B cell (primary cell): Measurements from ENCODE around the gene TRPV5. TPM values are rescaled to one million over a fixed set of nuclear protein-coding genes. Genes with fewer than 3 reads are reported as not detected.

Experiments
- ATAC-seq: fragments of 200-7000 bp; cut with Tn5 transposase; one replicate; pipeline ENCODE4 v1.10.0; 2021; ENCODE audit warnings: low read depth, mild to moderate bottlenecking, moderate number of reproducible peaks, moderate library complexity
- CTCF ChIA-PET: fragments of 350-600 bp; sonication (Branson Sonifier 250); formaldehyde crosslinking; loops from one replicate; lab custom pipeline; 2021; ENCODE audit warnings: antibody characterized with exemption, inconsistent platforms; lab: Charles Lee
- POLR2A ChIA-PET: fragments of 350-600 bp; sonication (Branson Sonifier 250); formaldehyde crosslinking; loops from one replicate; lab custom pipeline; 2021; ENCODE audit warnings: antibody characterized with exemption; lab: Charles Lee
- DNase-seq: peaks from one replicate; pipeline ENCODE4 v3.0.0; 2013
- H2AFZ ChIP-seq: 2 replicates; pipeline ENCODE4 v1.6.1; 2012; ENCODE audit warnings: mild to moderate bottlenecking, low read depth, low read length; ENCODE audit not compliant: insufficient read depth, poor library complexity, severe bottlenecking
- H3K27ac ChIP-seq, 2 donors: 1 replicate in 1 of 2; 2 replicates in 1 of 2; pipeline ENCODE4 v1.5.1; 2012 to 2013; ENCODE audit warnings: low read length in 2 of 2, mild to moderate bottlenecking in 2 of 2, moderate library complexity in 1 of 2
- H3K27me3 ChIP-seq, 4 experiments: fragments of 200-600 bp in 1 of 4; sonication (generic) in 1 of 4; replicated peaks in 1 of 4; 1 replicate in 2 of 4; 2 replicates in 2 of 4; pipeline versions ENCODE4 v1.6.1 to v1.7.0; 2013 to 2016; ENCODE audit warnings: low read length in 3 of 4, mild to moderate bottlenecking in 2 of 4, mixed read lengths in 1 of 4, moderate library complexity in 1 of 4; ENCODE audit not compliant: insufficient read depth in 4 of 4, control insufficient read depth in 3 of 4; ENCODE audit errors: control extremely low read depth in 1 of 4
- H3K36me3 ChIP-seq, 2 experiments: replicated peaks in 1 of 2; 1 replicate in 1 of 2; 2 replicates in 1 of 2; pipeline versions ENCODE4 v1.6.1 to v1.7.1; 2013; ENCODE audit warnings: low read length in 1 of 2; ENCODE audit not compliant: insufficient read depth in 2 of 2, control insufficient read depth in 1 of 2; ENCODE audit errors: control extremely low read depth in 1 of 2, extremely low read depth in 1 of 2
- H3K4me1 ChIP-seq, 2 donors: fragments of 200-600 bp in 1 of 2; sonication (generic) in 1 of 2; 1 replicate in 1 of 2; 2 replicates in 1 of 2; pipeline versions ENCODE4 v1.5.1 to v1.6.1; 2013 to 2017; ENCODE audit warnings: low read length in 2 of 2; ENCODE audit not compliant: control insufficient read depth in 2 of 2, insufficient read depth in 2 of 2
- H3K4me2 ChIP-seq: replicated peaks from 2 replicates; pipeline ENCODE3; 2012; ENCODE audit warnings: mild to moderate bottlenecking, low read depth, low read length; ENCODE audit not compliant: poor library complexity, severe bottlenecking
- H3K4me3 ChIP-seq, 5 experiments: fragments of 200-600 bp in 1 of 5; sonication (generic) in 1 of 5; 1 replicate in 3 of 5; 2 replicates in 2 of 5; pipeline versions ENCODE4 v1.5.1 to v1.7.0; 2011 to 2016; ENCODE audit warnings: low read length in 4 of 5, mild to moderate bottlenecking in 4 of 5, low read depth in 2 of 5, control low read depth in 1 of 5, moderate library complexity in 1 of 5; ENCODE audit not compliant: insufficient read depth in 1 of 5; ENCODE audit errors: control extremely low read depth in 1 of 5, extremely low read depth in 1 of 5
- H3K79me2 ChIP-seq: fragments of 200-600 bp; sonication (generic); one replicate; pipeline ENCODE4 v1.6.0; 2016; ENCODE audit warnings: low read length; ENCODE audit not compliant: control insufficient read depth, insufficient read depth
- H3K9ac ChIP-seq: fragments of 200-600 bp; sonication (generic); 2 replicates; pipeline ENCODE4 v1.6.1; 2017; ENCODE audit warnings: mild to moderate bottlenecking, low read length, moderate library complexity
- H3K9me3 ChIP-seq, 3 donors: one replicate each; pipeline versions ENCODE4 v1.6.1 to v1.7.1; 2013; ENCODE audit warnings: low read length in 2 of 3; ENCODE audit not compliant: control insufficient read depth in 2 of 3, insufficient read depth in 1 of 3; ENCODE audit errors: control extremely low read depth in 1 of 3
- H4K20me1 ChIP-seq: 2 replicates; pipeline ENCODE4 v1.6.0; 2012; ENCODE audit warnings: mild to moderate bottlenecking, low read length; ENCODE audit not compliant: insufficient read depth, control insufficient read depth, poor library complexity, severe bottlenecking
- H3K27ac Mint-ChIP-seq: one replicate; pipeline ENCODE4 v1.8.0; 2021; ENCODE audit warnings: mixed read lengths
- H3K27me3 Mint-ChIP-seq: one replicate; pipeline ENCODE4 v1.8.0; 2021; ENCODE audit warnings: mixed read lengths
- H3K4me1 Mint-ChIP-seq: one replicate; pipeline ENCODE4 v1.8.0; 2021; ENCODE audit warnings: mixed read lengths
- H3K4me3 Mint-ChIP-seq: one replicate; pipeline ENCODE4 v1.8.0; 2021; ENCODE audit warnings: mixed read lengths
- H3K9me3 Mint-ChIP-seq: one replicate; pipeline ENCODE4 v1.8.0; 2022; ENCODE audit warnings: mixed read lengths; ENCODE audit not compliant: insufficient read depth
- CTCF ChIP-seq: fragments of 200-600 bp; IDR thresholded peaks from one replicate; pipeline ENCODE4 v1.8.0; 2022; ENCODE audit warnings: antibody characterized with exemption, mild to moderate bottlenecking
- EZH2 ChIP-seq: IDR thresholded peaks from 2 replicates; pipeline ENCODE4 v1.6.1; 2012; ENCODE audit warnings: borderline replicate concordance, low read depth, mild to moderate bottlenecking, moderate library complexity, low read length; ENCODE audit not compliant: insufficient read depth, poor library complexity, severe bottlenecking
- WGBS: methylation state at CpG from one replicate; pipeline ENCODE4 v1.1.5; 2013; ENCODE audit warnings: missing lambda C conversion rate; ENCODE audit not compliant: insufficient coverage; 5-methylcytosine and 5-hydroxymethylcytosine counted together
- intact Hi-C: fragments of 100-400 bp; cut with micrococcal nuclease; formaldehyde crosslinking; loops from one replicate; pipeline ENCODE4 v1.10.0; 2022
- polyA plus RNA-seq: library from polyadenylated mRNA; depleted of rRNA; stranded (reverse); fragments of >200 nt; gene quantifications from 2 replicates; pipeline ENCODE4 v1.2.3, GENCODE V29; 2012
- total RNA-seq, 2 donors: library from RNA; stranded (reverse); fragments of 120-200 nt in 1 of 2; gene quantifications; 1 replicate in 1 of 2; 2 replicates in 1 of 2; pipeline versions ENCODE4 v1.2.3 to v1.2.4, GENCODE V29; 2013 to 2022

Gene TRPV5
- total and polyA plus RNA-seq, 2 donors (not counting 1 experiment from before 2014, with no cell fraction given): 0.03 TPM; not detected in 1

- Mint-ChIP-seq H3K9me3 (peaks cover 19% of the 10 kb centered on the region), H3K4me1 (peaks cover 2% of the 10 kb centered on the region), H3K27me3 (peaks cover 35% of the 10 kb centered on the region), H3K4me3 (no peak overlapping the region), H3K27ac (no peak overlapping the region)
- CTCF ChIA-PET: no interaction called here
- Histone ChIP-seq H3K27ac (no peak overlapping the region), H3K27me3 (peaks cover 0 to 8% (median 3%) of the 10 kb centered on the region in 4 experiments), H3K79me2 (no peaks in the 10 kb centered on the region), H3K9ac (no peak overlapping the region), H2AFZ (no peak overlapping the region), H3K4me2 (no peak overlapping the region), H3K4me1 (no peaks in the 10 kb centered on the region), H4K20me1 (no peaks in the 10 kb centered on the region), H3K4me3 (no peak overlapping the region), H3K36me3 (no peaks in the 10 kb centered on the region), H3K9me3 (peaks cover 0 to 30% (median 23%) of the 10 kb centered on the region in 3 donors)
- POLR2A ChIA-PET: no interaction called here
- ATAC-seq: no peak
- DNase-seq: no peak
- no peak for TF ChIP-seq CTCF
- no peak for TF ChIP-seq EZH2
- intact Hi-C loops: no loop called here
- 77% methylated on average over 8 of the region's 8 CpGs for WGBS
These were observed 24.2 kb upstream of the TRPV5 start for GRCh38 chr7:142957723-142958122.

GRCh38 chr7:142956951-142957623 lies 23.5 kb upstream of the TRPV5 start:
- H3K27ac ChIP-seq: no peak overlapping the region
- no peaks in the 10 kb centered on the region for H4K20me1 ChIP-seq
- no peaks in the 10 kb centered on the region for H3K4me1 ChIP-seq
- ATAC-seq (no peak), DNase-seq (no peak)
- peaks cover 0 to 8% (median 2%) of the 10 kb centered on the region in 4 experiments for H3K27me3 ChIP-seq
- ChIA-PET POLR2A (no interaction called here), CTCF (no interaction called here)
- TF ChIP-seq EZH2 (no peak), CTCF (no peak)
- Mint-ChIP-seq H3K4me1 (peaks cover 2% of the 10 kb centered on the region), H3K4me3 (no peak overlapping the region), H3K27ac (no peak overlapping the region), H3K9me3 (peaks cover 19% of the 10 kb centered on the region), H3K27me3 (peaks cover 32% of the 10 kb centered on the region)
- no peaks in the 10 kb centered on the region for H3K36me3 ChIP-seq
- no peak overlapping the region for H3K4me2 ChIP-seq
- intact Hi-C loops: no loop called here
- no peak overlapping the region for H3K9ac ChIP-seq
- WGBS: 89% methylated on average over 3 of the region's 3 CpGs
- no peak overlapping the region for H2AFZ ChIP-seq
- H3K4me3 ChIP-seq: no peak overlapping the region
- H3K79me2 ChIP-seq: no peaks in the 10 kb centered on the region
- H3K9me3 ChIP-seq: peaks cover 0 to 30% (median 23%) of the 10 kb centered on the region in 3 donors
